Activated T-helper 17 cell treated with anti-CD3 and anti-CD28 coated beads, Interleukin-2, amount 50 U/mL, for 72 hours (primary cell): Measurements from ENCODE around the gene CCDC187. TPM values are rescaled to one million over a fixed set of nuclear protein-coding genes. Genes with fewer than 3 reads are reported as not detected.
A peak's percentile ranks its signal among the peaks of the same experiment; 100 is the strongest.

Experiments
- ATAC-seq: fragments of 150-1000 bp; cut with Tn5 transposase; replicated peaks from 2 replicates; pipeline ENCODE4 v1.10.0; 2021; ENCODE audit warnings: mild to moderate bottlenecking, moderate library complexity
- H3K27ac Mint-ChIP-seq: one replicate; pipeline ENCODE4 v1.8.0; 2022; ENCODE audit warnings: mixed read lengths
- H3K27me3 Mint-ChIP-seq: one replicate; pipeline ENCODE4 v1.8.0; 2022; ENCODE audit warnings: mixed read lengths
- H3K36me3 Mint-ChIP-seq: one replicate; pipeline ENCODE4 v1.8.0; 2022; ENCODE audit warnings: low read depth, mild to moderate bottlenecking, mixed read lengths
- H3K4me1 Mint-ChIP-seq: one replicate; pipeline ENCODE4 v1.8.0; 2022; ENCODE audit warnings: mixed read lengths
- H3K4me3 Mint-ChIP-seq: one replicate; pipeline ENCODE4 v1.8.0; 2022; ENCODE audit warnings: mild to moderate bottlenecking, mixed read lengths
- H3K9me3 Mint-ChIP-seq: one replicate; pipeline ENCODE4 v1.8.0; 2022; ENCODE audit warnings: mixed read lengths
- total RNA-seq, 2 donors: library from RNA; stranded (reverse); gene quantifications; one replicate each; pipeline ENCODE4 v1.2.3, GENCODE V29; 2022

The CCDC187 gene
- total RNA-seq, 2 donors from 2014 or later, result 0.02 TPM; not detected in 1

DNA sequence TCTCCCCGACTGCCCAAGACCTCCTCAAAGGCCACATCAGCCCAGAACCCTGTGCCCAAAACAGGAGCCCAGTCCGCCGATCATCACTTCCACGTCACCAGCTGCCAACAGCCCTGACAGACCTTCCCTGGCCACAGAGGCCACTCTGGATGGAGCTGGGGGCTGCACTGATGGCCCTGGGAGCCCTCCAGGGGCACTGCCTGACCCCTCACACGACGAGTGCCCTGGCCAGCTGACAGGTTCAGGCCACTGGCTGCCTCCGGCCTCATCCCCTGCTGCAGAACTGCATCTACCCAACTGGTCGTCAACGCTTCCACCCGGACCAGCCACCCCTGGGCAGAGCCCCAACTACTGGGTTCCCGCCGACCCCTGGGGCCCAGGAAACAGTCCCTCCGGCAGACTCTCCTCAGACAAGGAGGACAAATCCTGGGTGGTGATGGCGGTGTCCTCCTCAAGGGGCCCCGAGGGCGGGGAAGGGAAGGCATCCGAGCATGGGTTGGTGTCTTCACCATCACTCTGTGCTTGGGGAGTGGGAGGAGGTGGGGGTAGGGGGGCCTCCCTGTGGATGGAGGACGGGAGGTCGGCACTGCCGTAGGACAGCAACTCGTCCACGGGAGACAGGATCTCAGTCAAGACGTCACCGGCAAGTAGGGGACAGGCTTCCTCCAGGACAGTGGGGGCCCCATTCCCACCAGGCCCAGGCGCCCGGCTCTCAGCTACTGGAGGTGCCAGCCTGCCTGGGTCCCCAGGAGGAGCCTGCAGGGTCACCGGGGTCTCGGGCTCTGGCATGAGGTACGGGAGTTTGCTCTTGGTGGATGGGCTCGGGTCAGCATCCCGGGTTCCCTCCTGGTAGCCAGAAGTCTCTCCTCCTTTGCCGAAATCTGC, 50.4 kb downstream of the CCDC187 start:
- Mint-ChIP-seq H3K27me3 (no peaks in the 10 kb centered on the region), H3K4me3 (no peak overlapping the region), H3K4me1 (no peaks in the 10 kb centered on the region), H3K36me3 (no peaks in the 10 kb centered on the region), H3K9me3 (no peaks in the 10 kb centered on the region), H3K27ac (no peak overlapping the region)
- no peak for ATAC-seq

DNA sequence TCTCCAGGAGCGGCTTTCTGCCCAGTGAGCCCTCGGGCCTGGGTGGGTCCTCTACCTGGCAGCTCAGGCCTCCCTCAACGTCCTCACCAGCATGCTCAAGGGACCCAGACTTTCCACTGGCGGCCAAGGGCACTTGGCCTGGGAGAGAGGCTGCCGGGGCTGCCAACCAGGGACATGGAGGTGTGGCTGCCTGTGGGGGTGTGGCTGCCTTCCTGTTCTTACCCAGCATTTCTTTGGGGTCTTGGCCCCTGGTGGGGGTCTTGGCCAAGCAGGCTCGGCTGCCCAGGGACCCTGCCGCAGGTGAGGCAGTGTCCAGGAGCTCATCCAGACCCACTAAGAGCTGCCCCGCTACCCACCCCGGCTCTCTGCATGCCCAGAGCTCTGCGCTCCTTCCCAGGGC, 51.0 kb downstream of the CCDC187 start:
- no peak for ATAC-seq
- no peaks in the 10 kb centered on the region for H3K36me3 Mint-ChIP-seq
- no peaks in the 10 kb centered on the region for H3K27me3 Mint-ChIP-seq
- H3K27ac Mint-ChIP-seq, result no peak overlapping the region
- H3K4me3 Mint-ChIP-seq, result no peak overlapping the region
- no peaks in the 10 kb centered on the region for H3K9me3 Mint-ChIP-seq
- H3K4me1 Mint-ChIP-seq, result no peaks in the 10 kb centered on the region

DNA sequence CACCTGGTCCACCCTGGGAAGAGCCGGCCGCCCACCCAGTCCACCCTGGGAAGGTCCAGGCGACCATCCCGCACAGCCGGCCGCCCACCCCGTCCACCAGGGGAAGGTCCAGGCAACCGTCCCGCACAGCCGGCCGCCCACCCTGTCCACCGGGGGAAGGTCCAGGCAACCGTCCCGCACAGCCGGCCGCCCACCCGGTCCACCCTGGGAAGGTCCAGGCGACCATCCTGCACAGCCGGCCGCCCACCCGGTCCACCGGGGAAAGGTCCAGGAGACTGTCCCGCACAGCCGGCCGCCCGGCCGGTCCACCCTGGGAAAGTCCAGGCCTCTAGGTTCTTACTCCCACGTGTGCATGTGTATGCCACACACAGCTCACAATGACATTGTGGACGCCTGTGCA, 51.6 kb downstream of the CCDC187 start:
- H3K4me3 Mint-ChIP-seq, result no peak overlapping the region
- no peaks in the 10 kb centered on the region for H3K9me3 Mint-ChIP-seq

DNA sequence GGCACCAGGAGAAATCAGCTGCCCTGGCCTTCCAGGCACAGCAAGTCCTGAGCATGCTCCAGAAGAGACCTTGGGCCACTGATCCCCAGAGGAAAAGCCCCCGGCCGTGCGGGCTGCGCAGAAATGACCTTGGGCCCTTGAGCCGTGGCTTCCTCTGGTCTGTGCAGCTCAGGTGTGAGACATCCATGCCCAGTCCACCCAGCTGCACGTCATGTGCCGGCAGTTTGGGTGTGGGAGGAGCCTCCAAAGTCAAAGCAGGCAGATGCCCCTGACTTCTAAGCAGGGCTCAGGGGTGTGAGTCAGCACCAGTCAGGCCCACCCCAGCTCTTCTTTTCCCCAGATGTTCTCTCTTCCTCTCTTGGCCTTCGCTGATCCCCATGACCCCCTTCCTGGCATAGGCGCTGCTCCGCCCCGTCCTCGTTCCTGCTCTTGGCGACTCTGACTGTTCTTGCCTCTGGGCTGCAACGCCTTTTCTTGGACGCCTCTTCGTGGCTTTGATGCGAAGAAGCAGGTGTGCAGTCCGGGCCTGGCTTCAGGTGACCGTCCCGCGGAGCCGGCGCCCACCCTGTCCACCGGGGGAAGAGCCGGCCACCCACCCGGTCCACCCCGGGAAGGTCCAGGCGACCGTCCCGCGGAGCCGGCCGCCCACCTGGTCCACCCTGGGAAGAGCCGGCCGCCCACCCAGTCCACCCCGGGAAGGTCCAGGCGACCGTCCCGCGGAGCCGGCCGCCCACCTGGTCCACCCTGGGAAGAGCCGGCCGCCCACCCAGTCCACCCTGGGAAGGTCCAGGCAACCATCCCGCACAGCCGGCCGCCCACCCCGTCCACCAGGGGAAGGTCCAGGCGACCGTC, 52.4 kb downstream of the CCDC187 start:
- ATAC-seq, result no peak
- H3K27ac Mint-ChIP-seq, result no peak overlapping the region

More for the DNA sequence above, 51.6 kb downstream of the CCDC187 start:
- H3K27ac Mint-ChIP-seq, result no peak overlapping the region
- no peak for ATAC-seq
- no peaks in the 10 kb centered on the region for H3K4me1 Mint-ChIP-seq
- H3K27me3 Mint-ChIP-seq, result no peaks in the 10 kb centered on the region
- no peaks in the 10 kb centered on the region for H3K36me3 Mint-ChIP-seq

DNA sequence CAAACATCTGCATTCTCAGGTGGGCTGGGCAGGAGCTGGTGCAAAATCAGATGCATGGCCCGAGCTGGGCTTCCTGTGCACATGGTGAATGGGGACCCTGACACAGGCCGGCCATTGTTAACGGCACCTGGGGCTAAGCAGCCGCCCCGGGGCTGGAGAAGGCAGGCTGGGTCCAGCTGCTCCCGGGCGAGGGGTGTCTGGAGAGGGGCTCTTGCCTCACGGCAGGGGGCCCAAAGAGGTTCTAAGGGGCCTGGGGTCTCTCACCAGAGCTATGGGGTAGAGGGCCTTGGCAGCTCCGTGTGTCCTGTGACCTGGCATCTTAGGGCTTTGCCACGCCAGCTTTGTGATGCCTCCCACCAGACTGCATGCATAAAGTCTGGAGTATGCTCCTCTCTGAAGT, 53.2 kb downstream of the CCDC187 start:
- Mint-ChIP-seq H3K9me3 (no peaks in the 10 kb centered on the region), H3K27ac (no peak overlapping the region), H3K4me1 (no peaks in the 10 kb centered on the region), H3K36me3 (no peaks in the 10 kb centered on the region), H3K27me3 (no peaks in the 10 kb centered on the region), H3K4me3 (no peak overlapping the region)
- no peak for ATAC-seq

More for the DNA sequence above, 52.4 kb downstream of the CCDC187 start:
- no peak overlapping the region for H3K4me3 Mint-ChIP-seq
- H3K9me3 Mint-ChIP-seq, result no peaks in the 10 kb centered on the region
- H3K36me3 Mint-ChIP-seq, result no peaks in the 10 kb centered on the region
- no peaks in the 10 kb centered on the region for H3K4me1 Mint-ChIP-seq
- H3K27me3 Mint-ChIP-seq, result no peaks in the 10 kb centered on the region

- no peak overlapping the region for H3K27ac Mint-ChIP-seq
- no peaks in the 10 kb centered on the region for H3K9me3 Mint-ChIP-seq
- H3K4me1 Mint-ChIP-seq, result no peaks in the 10 kb centered on the region
- H3K36me3 Mint-ChIP-seq, result peaks cover under 1% of the 10 kb centered on the region
- H3K27me3 Mint-ChIP-seq, result no peaks in the 10 kb centered on the region
- no peak overlapping the region for H3K4me3 Mint-ChIP-seq
- ATAC-seq, result no peak
Measured at GRCh38 chr9:136249877-136250559, 53.9 kb downstream of the CCDC187 start.

DNA sequence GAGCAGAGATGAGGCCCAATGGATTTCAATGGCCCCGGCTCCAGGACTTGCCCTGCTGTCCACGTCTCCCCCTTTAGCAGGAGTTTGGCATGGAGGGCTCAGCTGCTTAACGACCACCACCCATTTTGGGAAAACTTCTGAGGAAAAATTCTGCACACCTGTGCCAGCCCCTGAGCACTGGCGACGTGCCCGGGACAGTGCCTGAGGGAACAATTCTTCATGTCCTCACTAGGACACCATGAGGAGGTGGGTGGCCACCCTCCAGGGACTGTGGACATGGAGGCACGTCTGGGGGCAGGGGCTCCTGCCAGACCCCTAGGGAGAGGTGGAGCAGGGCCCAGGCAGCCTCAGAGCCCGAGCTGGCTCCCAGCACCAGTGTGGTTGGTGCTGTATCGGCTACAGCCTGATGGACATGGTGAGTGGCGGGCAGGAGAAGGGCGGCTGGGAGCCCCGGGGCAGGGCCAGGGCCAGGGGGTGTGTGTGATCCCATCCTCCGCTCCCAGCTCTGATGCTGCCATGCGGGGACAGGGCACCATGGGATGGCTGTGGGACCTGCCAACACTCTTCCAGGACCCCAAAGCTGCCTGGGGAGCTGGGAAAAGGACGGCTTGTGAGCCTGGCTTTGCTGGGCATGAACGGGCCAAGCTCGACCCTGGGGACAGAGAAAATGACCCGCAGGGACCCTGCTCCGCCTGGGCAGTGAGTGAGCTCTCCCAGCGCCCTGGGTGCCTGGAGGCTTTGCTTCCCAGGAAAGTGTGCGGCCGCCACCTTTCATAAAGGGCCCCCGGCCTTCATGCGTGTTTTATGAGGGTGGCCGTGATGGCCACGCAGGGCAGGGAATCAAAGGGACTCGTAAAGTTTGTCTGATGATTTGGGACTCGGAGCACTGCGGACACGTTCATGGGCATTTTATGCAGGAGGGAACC, 54.7 kb downstream of the CCDC187 start:
- ATAC-seq, result no peak
- Mint-ChIP-seq H3K27me3 (no peaks in the 10 kb centered on the region), H3K9me3 (no peaks in the 10 kb centered on the region), H3K27ac (no peak overlapping the region), H3K4me1 (peaks cover 8% of the 10 kb centered on the region), H3K4me3 (no peak overlapping the region), H3K36me3 (peaks cover 6% of the 10 kb centered on the region)

GRCh38 chr9:136247947-136248637, 55.8 kb downstream of the CCDC187 start:
- Mint-ChIP-seq H3K4me1 (peaks cover 18% of the 10 kb centered on the region), H3K4me3 (no peak overlapping the region), H3K36me3 (peaks cover 12% of the 10 kb centered on the region), H3K9me3 (no peaks in the 10 kb centered on the region), H3K27ac (no peak overlapping the region), H3K27me3 (no peaks in the 10 kb centered on the region)
- no peak for ATAC-seq

GRCh38 chr9:136247551-136247916, 56.4 kb downstream of the CCDC187 start:
- ATAC-seq, result no peak
- Mint-ChIP-seq H3K36me3 (peaks cover 15% of the 10 kb centered on the region), H3K27ac (no peak overlapping the region), H3K4me3 (no peak overlapping the region), H3K27me3 (no peaks in the 10 kb centered on the region), H3K4me1 (peaks cover 19% of the 10 kb centered on the region), H3K9me3 (no peaks in the 10 kb centered on the region)

- peaks cover 19% of the 10 kb centered on the region for H3K4me1 Mint-ChIP-seq
- H3K4me3 Mint-ChIP-seq, result no peak overlapping the region
- H3K27me3 Mint-ChIP-seq, result no peaks in the 10 kb centered on the region
- no peak for ATAC-seq
- H3K36me3 Mint-ChIP-seq, result peaks cover 16% of the 10 kb centered on the region
- H3K9me3 Mint-ChIP-seq, result no peaks in the 10 kb centered on the region
- no peak overlapping the region for H3K27ac Mint-ChIP-seq
Measured at GRCh38 chr9:136246849-136247550, 56.9 kb downstream of the CCDC187 start.

- Mint-ChIP-seq H3K4me3 (peak within 1 kb of the TSS; percentile 99), H3K9me3 (no peaks in the 10 kb centered on the region), H3K27me3 (no peaks in the 10 kb centered on the region), H3K27ac (peak within 1 kb of the TSS; percentile 82), H3K4me1 (peaks cover 28% of the 10 kb centered on the region), H3K36me3 (peaks cover 23% of the 10 kb centered on the region)
- peak; percentile 57 for ATAC-seq
Measured at GRCh38 chr9:136245219-136246150, 58.4 kb downstream of the CCDC187 start, which contains the start of gene QSOX2. Gene QSOX2, minus strand, starts transcription at chr9:136245812. Its CDS starts 9 bp downstream, at chr9:136245803.

DNA sequence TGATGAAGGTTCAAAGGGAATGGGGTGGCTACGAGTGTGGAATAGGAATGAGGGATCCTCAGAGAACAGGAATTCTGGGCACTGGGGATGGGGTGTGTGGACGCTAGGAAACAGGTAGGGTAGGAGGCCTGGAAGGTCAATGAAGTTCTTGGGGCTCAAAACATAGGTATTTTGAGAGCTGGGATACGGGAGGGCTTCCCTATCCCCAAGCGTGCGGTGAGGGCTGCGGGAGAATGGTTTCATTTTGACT, 59.0 kb downstream of the CCDC187 start:
- peaks cover 28% of the 10 kb centered on the region for H3K4me1 Mint-ChIP-seq
- ATAC-seq, result no peak
- no peaks in the 10 kb centered on the region for H3K27me3 Mint-ChIP-seq
- no peaks in the 10 kb centered on the region for H3K9me3 Mint-ChIP-seq
- H3K36me3 Mint-ChIP-seq, result peaks cover 23% of the 10 kb centered on the region
- peak overlapping the region; percentile 99 for H3K4me3 Mint-ChIP-seq
- peak overlapping the region; percentile 82 for H3K27ac Mint-ChIP-seq
